A673 (cell line): Measurements from ENCODE around the gene RASL12.

Source experiments
- CTCF ChIP-seq: fragments of 300-800, 200-600 bp; sonication (generic); conservative IDR thresholded peaks from 2 replicates; pipeline ENCODE4 v1.5.1; 2017; ENCODE audit warnings: low read depth, mild to moderate bottlenecking, antibody characterized with exemption, low read length, moderate library complexity, mixed read lengths
- EZH2 ChIP-seq: fragments of 200-600 bp; sonication (generic); IDR thresholded peaks from 2 replicates; pipeline ENCODE4 v1.6.1; 2017; ENCODE audit warnings: borderline replicate concordance, low read depth, mild to moderate bottlenecking, mixed read lengths, antibody characterized with exemption, low read length; ENCODE audit not compliant: poor library complexity, severe bottlenecking

DNA sequence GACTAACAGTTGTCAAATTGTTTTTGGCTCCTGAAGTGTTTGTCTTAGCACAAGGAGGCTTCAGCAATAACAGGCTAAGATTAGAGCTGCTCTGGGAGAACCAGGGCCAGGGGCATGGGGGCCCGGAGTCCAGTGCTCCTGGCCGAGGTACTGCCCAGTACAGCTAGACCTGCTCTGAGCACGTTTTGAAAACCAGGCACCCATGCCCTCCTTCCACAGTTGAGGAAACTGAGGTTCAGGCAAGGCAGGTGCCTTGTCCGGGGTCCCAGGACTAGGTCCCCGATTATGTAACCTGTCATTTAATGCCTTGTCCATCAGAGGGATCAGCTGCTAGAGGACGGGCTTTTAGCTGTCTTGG lies 27.9 kb upstream of the RASL12 start:
- TF ChIP-seq CTCF, result no peak
- no peak for TF ChIP-seq EZH2
